Epidermal melanocyte (primary cell): ENCODE data around the gene TPR.
"Not testable (repeated sequence)": the region's sequence is repeated elsewhere in the genome, so short reads cannot be mapped to it uniquely, and the experiment has no call there.

Experiments
- DNase-seq: peaks from one replicate; pipeline ENCODE4 v3.0.0; 2011; ENCODE audit warnings: low spot score; ENCODE audit not compliant: insufficient read length

The TPR gene

DNA sequence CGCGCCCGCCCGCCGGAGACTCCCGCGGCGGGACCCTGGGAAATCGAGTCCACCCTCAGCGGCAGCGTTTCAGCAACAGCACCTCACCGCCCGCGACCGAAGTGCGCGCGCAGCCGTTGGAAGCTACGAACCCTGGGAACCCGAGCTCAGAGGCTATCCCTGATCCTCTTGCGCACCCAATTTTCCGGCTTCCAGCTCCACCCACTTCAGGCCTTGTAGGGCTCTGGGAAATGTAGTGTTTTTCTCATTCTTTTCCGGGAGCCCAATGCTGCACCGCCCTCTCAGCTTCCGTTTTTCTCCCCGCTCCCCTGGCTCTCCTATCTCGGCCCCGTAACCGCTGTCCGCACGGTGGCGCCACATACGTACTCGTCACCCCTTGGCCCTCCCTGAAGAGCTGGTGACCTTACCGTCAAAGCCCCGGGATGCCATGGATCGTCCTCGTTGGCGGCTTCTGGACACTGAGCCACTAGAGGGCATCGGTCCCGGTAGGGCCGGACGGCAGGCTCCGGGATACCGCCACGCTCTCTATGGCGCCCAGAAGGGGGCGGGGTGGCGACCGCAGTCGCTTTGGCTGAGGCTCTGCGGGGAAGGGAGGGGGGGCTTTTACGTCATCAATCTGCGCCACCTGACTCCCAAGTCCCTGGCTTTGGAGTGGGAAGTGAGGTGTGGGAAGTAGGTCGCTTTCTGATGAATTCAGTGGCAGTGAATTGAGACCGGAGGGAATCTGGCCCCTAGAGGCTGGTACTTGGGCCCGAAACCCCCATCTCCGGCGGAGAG is at the start of gene TPR, which contains the start of gene ODR4:
Gene TPR, minus strand, starts transcription at position 102 of the 777 bp plus-strand sequence. CDS start 225 bp downstream, outside the sequence.
Gene ODR4, plus strand, starts transcription at position 687 of the 777 bp plus-strand sequence. CDS start 3,948 bp downstream, outside the sequence.
- DNase-seq: peak; percentile 96

DNA sequence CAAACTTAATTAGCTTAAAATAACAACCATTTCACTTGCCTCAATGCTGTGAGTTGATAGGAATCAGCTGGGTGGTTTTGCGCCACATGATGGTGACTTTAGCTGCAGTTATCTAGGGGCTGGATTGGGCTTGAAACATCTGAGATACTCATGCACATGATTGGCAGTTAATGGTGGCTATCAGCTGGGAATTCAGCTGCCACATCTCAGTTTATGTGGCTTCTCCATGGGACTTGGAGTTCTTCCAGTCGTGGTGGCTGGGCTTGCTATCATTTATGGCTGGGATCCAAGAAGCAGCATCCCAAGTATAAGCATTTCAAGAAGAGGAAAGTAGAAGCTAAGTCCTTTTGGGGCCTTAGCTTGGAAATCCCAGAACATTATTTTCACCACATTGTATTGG is 49.5 kb upstream of the TPR start:
- DNase-seq: no peak

DNA sequence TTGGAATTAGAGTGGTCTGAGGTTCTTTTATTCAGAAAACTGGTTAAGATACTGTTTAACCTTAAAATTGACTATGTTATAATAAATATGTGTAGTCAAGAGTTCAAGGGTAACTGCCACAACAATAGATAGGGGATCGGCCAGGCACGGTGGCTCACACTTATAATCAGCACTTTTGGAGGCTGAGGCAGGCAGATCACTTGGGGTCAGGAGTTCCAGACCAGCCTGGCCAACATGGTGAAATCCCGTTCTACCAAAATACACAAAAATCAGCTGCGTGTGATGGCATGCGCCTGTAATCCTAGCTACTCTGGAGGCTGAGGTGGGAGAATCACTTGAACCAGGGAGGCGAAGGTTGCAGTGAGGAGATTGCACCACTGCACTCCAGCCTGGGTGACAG is 46.4 kb upstream of the TPR start:
- DNase-seq: no peak

DNA sequence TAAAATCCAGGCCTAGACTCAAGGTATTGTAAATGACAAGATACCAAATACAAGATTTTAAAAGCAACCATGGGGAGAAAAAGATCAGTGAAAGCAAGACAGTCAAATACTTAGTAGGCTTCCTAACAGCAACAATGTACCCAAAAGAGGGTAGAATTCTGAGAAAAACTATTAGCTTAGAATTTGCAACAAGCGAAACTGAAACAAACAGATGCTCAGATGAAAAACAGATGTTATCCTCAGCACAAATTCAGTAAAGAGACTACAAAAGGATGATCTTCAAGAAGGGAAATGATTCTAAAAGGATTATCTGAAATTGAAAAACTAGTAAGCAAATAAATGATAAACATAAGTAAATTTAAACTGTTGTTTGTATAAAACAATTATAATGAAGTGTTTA is 45.9 kb upstream of the TPR start:
- no peak for DNase-seq

DNA sequence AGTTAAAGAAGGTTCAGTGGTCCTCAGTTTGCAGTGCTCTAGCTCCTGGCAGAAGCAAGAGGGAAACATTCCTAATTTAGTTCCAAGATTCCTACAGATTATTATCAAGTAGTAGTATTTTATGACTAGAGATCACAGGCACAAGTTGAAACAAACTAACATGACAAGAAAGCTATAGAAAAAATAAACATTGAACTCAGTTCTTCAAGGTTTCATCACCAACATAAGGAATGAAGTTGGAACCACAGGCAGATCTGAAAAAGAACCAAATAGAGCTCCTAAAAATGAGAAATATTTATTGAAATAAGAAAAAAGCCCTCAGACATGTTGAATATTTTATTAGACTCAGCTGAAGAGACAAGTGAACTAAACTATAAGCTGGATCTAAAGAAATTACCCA is 45.3 kb upstream of the TPR start:
- no peak for DNase-seq

DNA sequence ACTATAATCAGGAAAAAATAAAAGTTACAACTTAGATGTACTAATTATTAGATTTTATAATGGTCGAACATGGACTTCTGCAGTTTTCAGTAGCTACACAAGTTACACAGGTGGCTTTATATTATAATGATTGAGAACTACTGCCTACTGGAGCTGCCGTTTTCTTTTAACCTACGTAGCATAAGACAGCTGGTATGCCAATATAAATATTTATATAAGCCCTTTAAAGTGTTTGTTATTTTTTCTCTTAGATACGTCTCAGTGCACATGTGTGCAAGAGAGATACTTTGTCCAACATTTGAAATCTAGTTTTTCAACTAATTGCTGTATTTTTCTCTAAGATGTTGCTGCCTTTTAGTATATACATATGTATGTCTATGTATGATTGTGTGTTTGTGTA is 43.5 kb upstream of the TPR start:
- DNase-seq: no peak

DNA sequence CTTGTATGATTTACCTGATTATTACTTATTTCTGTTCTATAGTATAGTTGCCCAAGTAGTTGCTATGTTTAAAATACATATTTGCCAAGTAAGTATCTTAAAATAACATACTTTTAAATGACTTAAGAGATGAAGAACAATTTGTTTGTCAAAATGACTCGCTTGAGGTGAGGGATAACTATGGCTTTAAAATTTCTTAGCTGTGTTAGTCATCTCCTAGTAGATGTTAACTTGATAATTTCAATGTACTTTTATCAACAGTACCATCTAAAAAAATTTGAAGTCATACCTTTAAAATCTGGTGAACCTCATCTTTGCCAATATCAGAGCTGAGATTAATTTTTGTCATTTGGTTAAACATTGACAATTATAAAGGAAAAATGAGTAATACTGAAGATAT is 38.3 kb upstream of the TPR start:
- DNase-seq: no peak

DNA sequence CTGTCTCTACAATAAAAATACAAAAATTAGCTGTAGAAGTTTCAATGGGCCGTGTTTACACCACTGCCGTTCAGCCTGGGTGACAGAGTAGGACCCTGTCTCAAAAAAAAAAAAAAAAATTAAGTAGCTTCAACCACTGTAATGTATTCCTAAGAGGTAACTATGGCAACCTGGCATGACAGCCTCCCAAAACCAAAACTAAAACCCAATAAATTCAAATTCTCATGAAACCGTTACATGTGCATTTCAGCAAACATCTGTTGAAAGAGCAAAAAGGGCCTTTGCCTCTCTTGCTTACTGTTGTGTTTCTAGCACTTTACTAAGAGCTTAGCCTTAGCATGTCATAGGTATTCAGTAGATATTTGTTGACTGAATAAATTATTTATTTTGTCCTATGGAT is 34.0 kb upstream of the TPR start:
- no peak for DNase-seq

DNA sequence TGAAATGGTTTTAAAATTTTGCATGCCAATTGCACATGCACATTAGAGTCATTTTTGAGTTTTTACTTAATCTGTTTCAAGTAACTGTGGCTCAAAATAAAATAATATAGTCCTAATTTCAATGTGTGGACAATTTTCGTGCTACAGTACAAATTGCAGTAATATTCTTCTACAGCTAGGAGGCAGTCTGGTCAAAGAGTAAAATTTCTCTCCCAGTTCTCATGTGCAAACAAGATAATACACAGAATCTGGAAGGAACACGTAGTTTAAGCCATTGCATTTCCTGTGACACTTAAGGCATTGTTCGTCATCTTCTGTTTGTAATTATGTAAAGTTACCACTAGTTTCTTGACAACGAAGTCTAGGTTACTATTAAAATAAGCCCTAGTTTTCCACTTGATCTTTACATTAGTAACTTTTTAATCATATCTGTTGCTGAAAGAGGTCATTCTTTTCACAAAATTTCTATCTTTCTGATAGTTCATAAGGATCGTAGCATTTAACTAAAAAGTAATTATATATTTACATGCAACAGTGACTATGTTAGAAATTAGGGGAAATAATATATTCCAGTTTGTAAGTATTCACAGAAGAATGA is 29.5 kb upstream of the TPR start:
- no peak for DNase-seq

DNA sequence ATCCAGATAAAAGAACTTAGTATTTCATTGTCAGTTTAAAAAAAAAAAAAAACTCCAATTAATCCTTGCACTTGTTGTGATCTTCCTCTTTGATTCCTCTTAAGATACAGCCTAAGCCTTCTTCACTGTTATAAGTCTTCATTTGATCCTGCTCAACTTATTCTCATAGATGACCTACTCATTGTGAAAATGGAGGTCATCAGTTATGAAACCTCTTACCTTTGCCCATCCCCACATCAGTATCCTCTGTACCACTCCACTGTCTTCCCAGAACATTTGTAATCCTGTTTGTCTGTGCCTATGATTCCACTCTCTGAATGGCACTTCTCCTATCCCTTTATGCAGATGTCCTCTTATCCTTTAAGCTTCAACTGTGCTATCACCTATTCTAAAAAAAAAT is 28.6 kb upstream of the TPR start:
- no peak for DNase-seq

DNA sequence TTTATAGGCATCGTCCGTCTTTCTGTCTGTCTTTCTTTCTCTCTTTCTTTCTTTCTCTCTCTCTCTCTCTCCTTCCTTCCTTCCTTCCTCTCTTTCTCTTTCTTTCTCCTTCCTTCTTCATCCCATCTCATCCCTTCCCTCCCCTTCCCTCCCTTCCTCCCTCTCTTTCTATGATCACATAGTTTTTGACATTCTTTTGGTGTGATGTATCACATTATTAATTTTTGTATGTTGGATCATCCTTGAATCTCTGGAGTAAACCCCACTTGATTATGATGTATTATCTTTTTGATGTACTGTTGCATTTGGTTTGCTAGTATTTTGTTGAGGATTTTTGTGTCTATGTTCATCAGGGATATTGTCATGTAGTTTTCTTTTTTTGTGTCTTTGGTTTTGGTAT is 26.4 kb upstream of the TPR start:
- not testable (repeated sequence) for DNase-seq

DNA sequence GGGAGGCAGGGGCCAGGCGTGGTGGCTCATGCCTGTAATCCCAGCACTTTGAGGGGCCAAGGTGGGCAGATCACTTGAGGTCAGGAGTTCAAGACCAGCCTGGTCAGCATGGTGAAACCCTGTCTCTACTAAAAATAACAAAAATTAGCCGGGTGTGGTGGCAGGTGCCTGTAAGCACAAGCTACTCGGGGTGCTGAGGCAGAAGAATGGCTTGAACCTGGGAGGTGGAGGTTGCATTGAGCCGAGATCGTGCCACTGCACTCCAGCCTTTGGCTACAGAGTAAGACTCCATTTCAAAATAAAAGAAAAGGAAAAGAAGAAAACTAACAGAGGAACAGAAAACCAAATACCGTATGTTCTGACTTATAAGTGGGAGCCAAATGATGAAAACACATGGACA is 17.7 kb upstream of the TPR start:
- DNase-seq: not testable (repeated sequence)

DNA sequence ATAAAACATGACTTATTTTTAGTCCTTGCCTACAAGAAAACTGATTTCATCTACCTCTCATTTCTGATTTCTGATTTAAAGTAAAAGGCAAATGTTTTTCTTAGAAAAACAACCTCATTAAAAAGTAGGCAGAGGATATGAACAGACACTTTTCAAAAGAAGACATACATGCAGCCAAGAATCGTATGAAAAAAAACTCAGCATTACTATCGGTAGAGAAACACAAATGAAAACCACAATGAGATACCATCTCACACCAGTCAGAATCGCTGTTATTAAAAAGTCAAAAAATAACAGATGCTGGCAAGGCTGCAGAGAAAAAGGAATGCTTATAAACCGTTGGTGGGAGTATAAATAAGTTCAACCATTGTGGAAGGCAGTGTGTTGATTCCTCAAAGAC is 16.8 kb upstream of the TPR start:
- no peak for DNase-seq

DNA sequence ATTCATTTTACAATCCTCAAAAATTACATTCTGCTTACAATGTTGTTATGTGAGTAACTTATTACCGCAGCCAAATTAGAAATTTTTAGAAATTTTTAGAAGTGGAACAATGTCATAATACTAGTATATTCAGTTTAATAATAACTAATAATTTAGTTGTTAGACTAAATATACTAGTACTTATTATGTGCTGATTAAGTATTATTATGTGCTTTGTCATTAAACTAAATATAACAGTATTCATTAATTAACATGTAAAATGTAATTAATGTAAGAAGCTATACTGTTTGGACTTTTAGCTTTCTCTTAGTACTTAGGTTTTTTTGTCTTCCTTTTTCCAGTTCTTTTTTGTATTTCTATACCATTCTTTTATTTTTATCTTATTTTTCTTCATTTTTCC is 15.9 kb upstream of the TPR start:
- no peak for DNase-seq

DNA sequence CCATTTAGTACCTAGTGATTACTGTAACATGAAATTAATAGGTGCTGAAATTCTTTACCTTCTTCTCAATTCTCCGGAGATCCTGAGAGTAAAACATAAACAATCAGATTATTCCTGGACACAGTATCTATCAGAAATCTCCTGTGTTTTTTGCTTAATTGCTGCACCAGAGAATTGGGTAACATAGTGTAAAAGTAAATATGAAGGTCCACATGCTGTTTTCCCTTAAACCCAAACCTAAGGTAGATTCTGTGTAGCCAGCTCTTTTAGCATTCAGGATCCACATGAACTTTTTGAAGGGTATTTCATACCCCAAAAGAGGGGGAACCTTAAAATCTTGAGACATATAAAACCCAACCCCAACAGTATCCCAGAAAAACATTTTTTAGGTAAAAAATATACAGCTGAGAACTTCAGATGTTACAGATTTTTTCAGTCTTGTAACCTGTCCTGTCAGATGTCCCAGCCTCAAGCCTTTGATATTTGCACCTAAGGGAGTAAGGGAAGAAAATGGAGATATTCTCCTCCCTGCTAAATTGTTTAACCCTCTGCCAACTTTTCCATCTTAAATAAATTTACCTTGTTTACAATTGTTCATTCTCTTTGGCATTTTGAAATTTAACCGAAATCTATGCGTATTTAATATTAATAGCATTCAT is 11.8 kb upstream of the TPR start:
- DNase-seq: no peak

DNA sequence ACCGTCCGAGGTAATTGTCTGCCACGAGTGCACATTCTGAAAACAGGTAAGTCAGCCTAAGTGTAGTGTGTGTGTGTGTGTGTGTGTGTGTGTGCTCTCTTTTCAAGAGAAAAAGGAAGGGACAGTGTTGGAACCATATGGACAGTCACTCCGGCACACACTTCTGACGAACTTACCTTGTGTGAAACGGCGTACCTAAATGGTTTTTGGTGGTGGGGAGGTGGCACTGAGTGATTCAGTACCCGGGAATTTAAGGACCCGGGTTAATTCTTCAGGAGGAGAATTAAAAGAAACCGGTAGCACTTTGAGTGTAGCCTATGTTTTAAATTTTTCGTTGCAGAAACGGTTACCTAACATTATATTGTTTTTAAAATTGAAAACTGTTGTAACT is 871 bp upstream of the TPR start:
- DNase-seq: no peak

DNA sequence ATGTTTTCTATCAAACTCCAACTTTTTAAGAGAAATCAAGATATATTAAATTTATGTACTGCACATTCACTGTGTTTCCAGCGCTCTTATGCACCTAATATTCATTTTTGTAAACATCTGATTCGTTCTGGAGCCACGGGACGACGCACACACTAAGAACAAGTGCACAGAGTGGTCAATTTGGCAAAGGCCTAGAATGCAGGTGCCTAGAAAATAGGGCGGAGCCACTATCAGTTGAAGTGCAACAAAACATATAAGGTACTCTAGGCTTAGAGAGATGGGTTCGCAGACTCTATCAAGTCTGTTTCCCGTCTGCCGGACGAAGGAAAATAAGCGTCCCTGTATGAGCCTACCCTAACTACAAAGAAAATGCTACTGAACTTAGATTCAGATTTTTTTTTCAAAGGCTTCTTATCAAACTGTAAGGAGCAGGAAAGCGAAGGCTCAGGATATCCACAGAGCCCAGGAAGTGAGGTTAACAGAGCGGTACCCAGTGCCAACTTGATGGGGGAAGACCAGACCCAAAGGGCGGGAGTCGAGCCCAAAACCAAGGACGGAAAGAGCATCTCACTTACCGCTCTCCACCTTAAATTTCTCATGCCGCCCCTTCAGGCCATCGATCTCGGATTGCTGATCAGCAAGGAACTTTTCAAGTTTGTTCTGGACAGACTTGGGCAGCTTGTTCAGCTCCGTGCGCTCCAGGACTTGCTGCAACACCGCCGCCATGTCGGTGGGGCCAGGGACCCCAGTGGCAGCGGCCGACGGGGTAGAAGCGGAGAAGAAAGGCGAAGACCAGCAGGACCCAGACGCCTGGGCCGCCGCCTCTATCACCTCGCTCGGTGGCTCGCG is 526 bp downstream of the TPR start:
- no peak for DNase-seq

DNA sequence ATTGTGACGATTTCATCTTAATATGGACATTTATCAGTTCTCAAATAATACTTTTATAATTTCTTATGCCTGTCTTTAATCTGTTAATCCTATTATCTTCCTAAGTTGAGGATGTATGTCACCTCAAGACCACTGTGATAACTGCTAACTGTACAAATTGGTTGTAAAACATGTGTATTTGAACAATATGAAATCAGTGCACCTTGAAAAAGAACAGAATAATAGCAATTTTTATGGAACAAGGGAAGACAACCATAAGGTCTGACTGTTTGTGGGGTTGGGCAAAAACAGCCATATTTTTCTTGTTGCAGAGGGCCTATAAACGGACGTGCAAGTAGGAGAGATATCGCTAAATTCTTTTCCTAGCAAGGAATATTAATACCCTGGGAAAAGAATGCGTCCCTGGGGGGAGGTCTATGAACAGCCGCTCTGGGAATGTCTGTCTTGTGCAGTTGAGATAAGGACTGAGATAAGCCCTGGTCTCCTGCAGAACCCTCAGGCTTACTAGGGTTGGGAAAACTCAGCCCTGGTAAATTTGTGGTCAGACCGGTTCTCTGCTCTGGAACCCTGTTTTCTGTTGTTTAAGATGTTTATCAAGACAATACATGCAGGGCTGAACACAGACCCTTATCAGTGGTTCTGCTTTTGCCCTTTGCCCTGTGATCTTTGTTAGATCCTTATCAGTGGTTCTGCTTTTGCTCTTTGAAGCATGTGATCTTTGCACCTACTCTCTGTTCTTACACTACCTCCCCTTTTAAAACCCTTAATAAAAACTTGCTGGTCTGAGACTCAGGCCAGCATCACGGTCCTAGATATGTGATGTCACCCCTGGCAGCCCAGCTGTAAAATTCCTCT is 27.0 kb downstream of the TPR start:
- DNase-seq: not testable (repeated sequence)

DNA sequence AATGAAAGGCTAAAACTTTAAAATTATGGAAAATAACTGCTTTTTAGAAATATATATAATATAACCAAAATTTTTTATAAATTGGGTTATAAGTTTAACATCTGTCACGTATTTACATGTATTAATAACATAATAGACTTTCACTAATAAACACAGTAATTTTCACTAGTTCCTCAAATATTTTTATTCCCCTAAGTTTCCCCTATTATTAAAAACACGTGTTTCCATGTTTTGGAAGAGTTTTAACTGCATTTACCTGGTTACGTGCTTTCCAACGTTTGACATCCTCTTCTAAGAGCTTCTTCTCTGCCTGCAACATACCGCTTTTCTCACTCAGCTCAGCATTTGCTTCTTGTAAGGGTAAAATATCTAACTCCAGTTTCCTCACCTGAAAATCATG is 34.3 kb downstream of the TPR start:
- DNase-seq: no peak

DNA sequence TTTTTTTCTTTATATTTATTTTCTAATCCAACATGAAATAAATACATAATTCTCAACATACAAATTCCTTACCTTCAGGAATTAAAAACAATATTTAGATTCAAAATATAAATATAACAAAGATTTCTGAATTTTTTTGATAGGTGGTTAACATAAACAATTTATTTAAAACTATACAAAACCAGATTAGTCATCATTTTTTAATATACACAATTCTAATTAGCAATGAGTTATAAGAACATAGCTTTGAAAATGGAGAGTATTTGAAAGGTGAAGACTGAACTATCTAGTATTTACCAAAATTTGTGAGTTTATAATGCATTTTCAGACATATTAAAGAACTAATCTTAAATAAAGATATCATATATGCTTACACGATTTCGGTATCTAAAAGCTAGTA is 37.5 kb downstream of the TPR start:
- DNase-seq: no peak

DNA sequence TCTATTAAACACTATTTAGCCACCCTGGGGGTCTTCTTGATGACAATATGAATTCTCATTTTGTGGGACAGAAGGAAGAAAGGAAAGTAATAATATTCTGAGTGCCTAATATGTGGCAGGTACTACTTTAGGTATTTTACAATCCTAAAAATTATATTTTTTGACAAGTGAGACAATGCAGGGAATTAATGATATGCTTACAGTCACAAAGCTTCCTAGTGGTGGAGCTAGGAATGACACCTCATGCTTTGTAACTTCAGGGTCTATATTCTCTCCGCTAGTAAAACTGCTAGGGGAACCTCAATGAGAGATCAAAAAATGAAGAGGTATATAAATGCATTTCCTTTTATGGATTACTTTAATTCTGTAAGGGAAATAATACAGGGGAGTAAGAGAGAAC is 44.3 kb downstream of the TPR start:
- no peak for DNase-seq
